ENCODE measurements around the gene ARHGDIG. TPM values are rescaled to one million over a fixed set of nuclear protein-coding genes. Genes with fewer than 3 reads are reported as not detected.

Gene ARHGDIG
- total and polyA plus RNA-seq, 2 experiments from 2014 or later: 0.78 to 1.0 TPM

DNA sequence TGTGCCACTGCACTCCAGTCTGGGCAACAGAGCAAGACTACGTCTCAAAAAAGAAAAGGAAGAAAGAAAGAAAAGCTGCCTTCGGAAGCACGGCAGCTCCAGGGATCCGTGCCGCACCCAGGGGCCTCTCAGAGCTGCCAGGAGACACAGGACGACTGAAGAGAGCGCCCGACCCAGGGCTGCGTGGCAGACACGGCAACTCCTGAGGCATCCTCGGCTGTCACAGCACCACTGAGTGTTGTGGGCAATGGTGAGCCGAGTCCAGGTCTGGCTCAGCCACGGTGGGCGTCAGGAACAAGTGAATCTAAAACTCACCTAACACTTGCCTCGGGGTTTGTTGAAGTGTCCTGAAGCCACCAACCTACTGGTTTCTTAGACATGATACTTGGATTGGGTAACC is 31.3 kb downstream of the ARHGDIG start:
- Histone ChIP-seq H3K79me2 (replicated peaks; ENCODE audit: insufficient read depth) (peaks cover 36% of the 10 kb centered on the region), H3K4me2 (no peak overlapping the region), H4K20me1 (replicated peaks; ENCODE audit: insufficient read depth) (peaks cover 32% of the 10 kb centered on the region), H3F3A (replicated peaks; ENCODE audit: low read depth) (peaks cover under 1% of the 10 kb centered on the region), H3K9me2 (ENCODE audit: insufficient read depth) (no peaks in the 10 kb centered on the region), H2AFZ (no peak overlapping the region), H3K36me3 (ENCODE audit: insufficient read depth) (0 out of 2 replicates have a peak, but pooled peaks cover 3% of the 10 kb centered on the region), H3K4me1 (ENCODE audit: insufficient read depth) (no peaks in the 10 kb centered on the region), H3K4me3 (no peak overlapping the region), H3K27me3 (ENCODE audit: insufficient read depth) (no peaks in the 10 kb centered on the region), H3K27ac (ENCODE audit: low read depth) (no peak overlapping the region; the same call in 1 of the 2 replicates)
- ATAC-seq: no peak
- Mint-ChIP-seq H3K27ac (no peak overlapping the region), H3K27me3 (ENCODE audit: insufficient read depth, low read depth, poor library complexity) (no peaks in the 10 kb centered on the region), H3K4me3 (no peak overlapping the region), H3K9me3 (no peaks in the 10 kb centered on the region), H3K4me1 (peaks cover 1% of the 10 kb centered on the region; the same call in 2 of the 3 replicates), H3K36me3 (ENCODE audit: low read depth) (peaks cover 17% of the 10 kb centered on the region)
- TF ChIP-seq CTCF (conservative IDR thresholded peaks at IDR 0.05; ENCODE audit: low read depth in 2 of 2) (no peak), CREB1 (CRISPR knock-in tag; IDR thresholded peaks at IDR 0.05; ENCODE audit: low read depth) (no peak)
- no peak for DNase-seq (ENCODE audit: low spot score)

GRCh38 chr16:314351-314750 is 34.0 kb downstream of the ARHGDIG start:
- Mint-ChIP-seq H3K36me3 (ENCODE audit: low read depth) (peaks cover 26% of the 10 kb centered on the region), H3K27ac (no peak overlapping the region), H3K9me3 (no peaks in the 10 kb centered on the region), H3K27me3 (ENCODE audit: insufficient read depth, low read depth, poor library complexity) (peaks cover 7% of the 10 kb centered on the region), H3K4me3 (no peak overlapping the region), H3K4me1 (peaks cover 16% of the 10 kb centered on the region)
- H2AFZ ChIP-seq: no peak overlapping the region
- peaks cover 40% of the 10 kb centered on the region; the same call in 1 of the 2 replicates for H4K20me1 ChIP-seq (replicated peaks; ENCODE audit: insufficient read depth)
- H3K27ac ChIP-seq (ENCODE audit: low read depth): 0 out of 2 replicates have a peak overlapping the region, but pooled peaks have one; percentile 9
- no peak overlapping the region for H3K4me3 ChIP-seq
- TF ChIP-seq EZH2 (IDR thresholded peaks at IDR 0.05; ENCODE audit: low read depth, unreplicated experiment): no peak
- no peak for TF ChIP-seq JUNB (IDR thresholded peaks at IDR 0.05; ENCODE audit: unreplicated experiment)
- TF ChIP-seq CTCF (conservative IDR thresholded peaks at IDR 0.05; ENCODE audit: low read depth in 2 of 2): no peak
- TF ChIP-seq ZNF114 (CRISPR knock-in tag; IDR thresholded peaks at IDR 0.05): no peak
- TF ChIP-seq, protein P1, sequence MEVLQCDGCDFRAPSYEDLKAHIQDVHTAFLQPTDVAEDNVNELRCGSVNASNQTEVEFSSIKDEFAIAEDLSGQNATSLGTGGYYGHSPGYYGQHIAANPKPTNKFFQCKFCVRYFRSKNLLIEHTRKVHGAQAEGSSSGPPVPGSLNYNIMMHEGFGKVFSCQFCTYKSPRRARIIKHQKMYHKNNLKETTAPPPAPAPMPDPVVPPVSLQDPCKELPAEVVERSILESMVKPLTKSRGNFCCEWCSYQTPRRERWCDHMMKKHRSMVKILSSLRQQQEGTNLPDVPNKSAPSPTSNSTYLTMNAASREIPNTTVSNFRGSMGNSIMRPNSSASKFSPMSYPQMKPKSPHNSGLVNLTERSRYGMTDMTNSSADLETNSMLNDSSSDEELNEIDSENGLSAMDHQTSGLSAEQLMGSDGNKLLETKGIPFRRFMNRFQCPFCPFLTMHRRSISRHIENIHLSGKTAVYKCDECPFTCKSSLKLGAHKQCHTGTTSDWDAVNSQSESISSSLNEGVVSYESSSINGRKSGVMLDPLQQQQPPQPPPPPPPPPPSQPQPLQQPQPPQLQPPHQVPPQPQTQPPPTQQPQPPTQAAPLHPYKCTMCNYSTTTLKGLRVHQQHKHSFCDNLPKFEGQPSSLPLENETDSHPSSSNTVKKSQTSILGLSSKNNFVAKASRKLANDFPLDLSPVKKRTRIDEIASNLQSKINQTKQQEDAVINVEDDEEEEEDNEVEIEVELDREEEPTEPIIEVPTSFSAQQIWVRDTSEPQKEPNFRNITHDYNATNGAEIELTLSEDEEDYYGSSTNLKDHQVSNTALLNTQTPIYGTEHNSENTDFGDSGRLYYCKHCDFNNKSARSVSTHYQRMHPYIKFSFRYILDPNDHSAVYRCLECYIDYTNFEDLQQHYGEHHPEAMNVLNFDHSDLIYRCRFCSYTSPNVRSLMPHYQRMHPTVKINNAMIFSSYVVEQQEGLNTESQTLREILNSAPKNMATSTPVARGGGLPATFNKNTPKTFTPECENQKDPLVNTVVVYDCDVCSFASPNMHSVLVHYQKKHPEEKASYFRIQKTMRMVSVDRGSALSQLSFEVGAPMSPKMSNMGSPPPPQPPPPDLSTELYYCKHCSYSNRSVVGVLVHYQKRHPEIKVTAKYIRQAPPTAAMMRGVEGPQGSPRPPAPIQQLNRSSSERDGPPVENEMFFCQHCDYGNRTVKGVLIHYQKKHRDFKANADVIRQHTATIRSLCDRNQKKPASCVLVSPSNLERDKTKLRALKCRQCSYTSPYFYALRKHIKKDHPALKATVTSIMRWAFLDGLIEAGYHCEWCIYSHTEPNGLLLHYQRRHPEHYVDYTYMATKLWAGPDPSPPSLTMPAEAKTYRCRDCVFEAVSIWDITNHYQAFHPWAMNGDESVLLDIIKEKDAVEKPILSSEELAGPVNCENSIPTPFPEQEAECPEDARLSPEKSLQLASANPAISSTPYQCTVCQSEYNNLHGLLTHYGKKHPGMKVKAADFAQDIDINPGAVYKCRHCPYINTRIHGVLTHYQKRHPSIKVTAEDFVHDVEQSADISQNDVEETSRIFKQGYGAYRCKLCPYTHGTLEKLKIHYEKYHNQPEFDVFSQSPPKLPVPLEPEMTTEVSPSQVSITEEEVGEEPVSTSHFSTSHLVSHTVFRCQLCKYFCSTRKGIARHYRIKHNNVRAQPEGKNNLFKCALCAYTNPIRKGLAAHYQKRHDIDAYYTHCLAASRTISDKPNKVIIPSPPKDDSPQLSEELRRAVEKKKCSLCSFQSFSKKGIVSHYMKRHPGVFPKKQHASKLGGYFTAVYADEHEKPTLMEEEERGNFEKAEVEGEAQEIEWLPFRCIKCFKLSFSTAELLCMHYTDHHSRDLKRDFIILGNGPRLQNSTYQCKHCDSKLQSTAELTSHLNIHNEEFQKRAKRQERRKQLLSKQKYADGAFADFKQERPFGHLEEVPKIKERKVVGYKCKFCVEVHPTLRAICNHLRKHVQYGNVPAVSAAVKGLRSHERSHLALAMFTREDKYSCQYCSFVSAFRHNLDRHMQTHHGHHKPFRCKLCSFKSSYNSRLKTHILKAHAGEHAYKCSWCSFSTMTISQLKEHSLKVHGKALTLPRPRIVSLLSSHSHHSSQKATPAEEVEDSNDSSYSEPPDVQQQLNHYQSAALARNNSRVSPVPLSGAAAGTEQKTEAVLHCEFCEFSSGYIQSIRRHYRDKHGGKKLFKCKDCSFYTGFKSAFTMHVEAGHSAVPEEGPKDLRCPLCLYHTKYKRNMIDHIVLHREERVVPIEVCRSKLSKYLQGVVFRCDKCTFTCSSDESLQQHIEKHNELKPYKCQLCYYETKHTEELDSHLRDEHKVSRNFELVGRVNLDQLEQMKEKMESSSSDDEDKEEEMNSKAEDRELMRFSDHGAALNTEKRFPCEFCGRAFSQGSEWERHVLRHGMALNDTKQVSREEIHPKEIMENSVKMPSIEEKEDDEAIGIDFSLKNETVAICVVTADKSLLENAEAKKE (CRISPR knock-in tag; IDR thresholded peaks at IDR 0.05): no peak
- no peak for TF ChIP-seq CREB1 (CRISPR knock-in tag; IDR thresholded peaks at IDR 0.05; ENCODE audit: low read depth)
- peaks cover 3% of the 10 kb centered on the region; the same call in 1 of the 2 replicates for H3K4me1 ChIP-seq (ENCODE audit: insufficient read depth)
- no peak for ATAC-seq
- no peaks in the 10 kb centered on the region for H3K9me2 ChIP-seq (ENCODE audit: insufficient read depth)
- peaks cover 53% of the 10 kb centered on the region for H3K79me2 ChIP-seq (replicated peaks; ENCODE audit: insufficient read depth)
- no peaks in the 10 kb centered on the region for H3K36me3 ChIP-seq (ENCODE audit: insufficient read depth)
- H3K4me2 ChIP-seq: no peak overlapping the region
- H3F3A ChIP-seq (replicated peaks; ENCODE audit: low read depth): peaks cover 5% of the 10 kb centered on the region
- H3K27me3 ChIP-seq (ENCODE audit: insufficient read depth): no peaks in the 10 kb centered on the region
- no peak for DNase-seq (ENCODE audit: low spot score)

Data from GM23338 (cell line).